ENCODE data around the gene AGTRAP. TPM values are rescaled to one million over a fixed set of nuclear protein-coding genes. Genes with fewer than 3 reads are reported as not detected.

Gene AGTRAP
- total and polyA plus RNA-seq, 9 donors, result 5.9 to 53.2 (median 31.1) TPM

- Histone ChIP-seq H3K4me1 (ENCODE audit: insufficient read depth) (peaks cover 33% of the 10 kb centered on the region), H3K27me3 (no peaks in the 10 kb centered on the region), H3K4me3 (no peak overlapping the region), H3K27ac (peak overlapping the region; percentile 56 to 98), H3K9me3 (no peaks in the 10 kb centered on the region), H3K36me3 (no peaks in the 10 kb centered on the region)
- WGBS, 3 donors, result 50 to 65% (median 57%) methylated on average over 20 of the region's 20 CpGs
- TF ChIP-seq EP300 (IDR thresholded peaks at IDR 0.05) (no peak), CTCF (IDR thresholded peaks at IDR 0.05) (no peak), POLR2A (IDR thresholded peaks at IDR 0.05) (no peak)
- peak in 1 of 5 donors; percentile 51 for DNase-seq
- intact Hi-C loops (cut with DNase I), result loop anchor here in 1 of 4 donors (10.0 kb wide), 1 partner anchor 55 kb away; the partner anchor contains the start of gene AGTRAP
These were observed 54.4 kb downstream of the AGTRAP start for GRCh38 chr1:11790101-11790879.

- peak; percentile 100 for TF ChIP-seq EP300 (IDR thresholded peaks at IDR 0.05)
- no peak for TF ChIP-seq CTCF (IDR thresholded peaks at IDR 0.05)
- TF ChIP-seq POLR2A (IDR thresholded peaks at IDR 0.05), result peak; percentile 44
- WGBS, 3 donors, result 36 to 47% (median 39%) methylated on average over 19 of the region's 19 CpGs
- Histone ChIP-seq H3K4me3 (no peak overlapping the region), H3K27me3 (no peaks in the 10 kb centered on the region), H3K4me1 (ENCODE audit: insufficient read depth) (peaks cover 30% of the 10 kb centered on the region), H3K9me3 (no peaks in the 10 kb centered on the region), H3K36me3 (no peaks in the 10 kb centered on the region), H3K27ac (peak overlapping the region; percentile 56 to 98)
- intact Hi-C loops (cut with DNase I), result loop anchor here in 1 of 4 donors (10.0 kb wide), 1 partner anchor 56 kb away; the partner anchor contains the start of gene AGTRAP
- peak; percentile 93 to 97 (median 94) for DNase-seq
These were observed 55.2 kb downstream of the AGTRAP start for GRCh38 chr1:11790880-11791715.

- DNase-seq, result peak in 4 of 5 donors; percentile 43 to 60 (median 46)
- H3K27me3 ChIP-seq, result no peaks in the 10 kb centered on the region
- 90 to 94% (median 94%) methylated on average over 11 of the region's 11 CpGs for WGBS, 3 donors
- H3K9me3 ChIP-seq, result no peaks in the 10 kb centered on the region
- H3K4me3 ChIP-seq, result no peak overlapping the region
- no peaks in the 10 kb centered on the region for H3K36me3 ChIP-seq
- TF ChIP-seq POLR2A (IDR thresholded peaks at IDR 0.05) (no peak), CTCF (IDR thresholded peaks at IDR 0.05) (no peak), EP300 (IDR thresholded peaks at IDR 0.05) (no peak)
- H3K27ac ChIP-seq, result peak overlapping the region; percentile 56 to 98
- peaks cover 32% of the 10 kb centered on the region for H3K4me1 ChIP-seq (ENCODE audit: insufficient read depth)
- intact Hi-C loops (cut with DNase I), result loop anchor here in 1 of 4 donors (10.0 kb wide), 1 partner anchor 57 kb away; the partner anchor contains the start of gene AGTRAP
These were observed 56.2 kb downstream of the AGTRAP start for GRCh38 chr1:11792106-11792505.

GRCh38 chr1:11793819-11794218, 57.9 kb downstream of the AGTRAP start:
- TF ChIP-seq CTCF (IDR thresholded peaks at IDR 0.05) (no peak), POLR2A (IDR thresholded peaks at IDR 0.05) (no peak), EP300 (IDR thresholded peaks at IDR 0.05) (no peak)
- WGBS, 3 donors, result 88 to 96% (median 93%) methylated on average over 11 to 15 of the region's 15 CpGs
- no peaks in the 10 kb centered on the region for H3K27me3 ChIP-seq
- H3K4me3 ChIP-seq, result no peak overlapping the region
- H3K4me1 ChIP-seq (ENCODE audit: insufficient read depth), result peaks cover 25% of the 10 kb centered on the region
- H3K36me3 ChIP-seq, result no peaks in the 10 kb centered on the region
- peak overlapping the region in 1 of 2 donors; percentile 49 for H3K27ac ChIP-seq
- H3K9me3 ChIP-seq, result no peaks in the 10 kb centered on the region
- intact Hi-C loops (cut with DNase I), result loop anchor here in 1 of 4 donors (10.0 kb wide), 1 partner anchor 59 kb away; the partner anchor contains the start of gene AGTRAP
- peak in 2 of 5 donors; percentile 31 to 43 for DNase-seq

Data from ovary (tissue), 9 donors.